OCI-LY1 (cell line): ENCODE measurements around the gene HIVEP1.

ENCODE experiments used
- H2AFZ ChIP-seq: fragments of 200-600 bp; sonication (generic), shearing (Covaris generic); 2 replicates; pipeline ENCODE4 v1.6.0; 2014; ENCODE audit warnings: antibody characterized with exemption, mild to moderate bottlenecking, low read length
- H3F3A ChIP-seq: fragments of 200-600 bp; sonication (generic), shearing (Covaris generic); 2 replicates; pipeline ENCODE4 v1.6.0; 2014; ENCODE audit warnings: mild to moderate bottlenecking, antibody characterized with exemption, low read length, moderate library complexity; ENCODE audit not compliant: insufficient read depth
- H3K27ac ChIP-seq: fragments of 200-600 bp; sonication (generic); 2 replicates; pipeline ENCODE4 v1.5.1; 2014; ENCODE audit warnings: low read length, mixed run types, mild to moderate bottlenecking, low read depth; ENCODE audit not compliant: poor library complexity, severe bottlenecking
- H3K27me3 ChIP-seq: fragments of 200-600 bp; sonication (generic); 2 replicates; pipeline ENCODE4 v1.6.0; 2014; ENCODE audit warnings: antibody characterized with exemption, mild to moderate bottlenecking, low read length, moderate library complexity; ENCODE audit not compliant: insufficient read depth
- H3K36me3 ChIP-seq: fragments of 200-600 bp; sonication (generic); 2 replicates; pipeline ENCODE4 v1.6.1; 2014; ENCODE audit warnings: mild to moderate bottlenecking, antibody characterized with exemption, low read length, moderate library complexity, mixed read lengths; ENCODE audit not compliant: insufficient read depth
- H3K4me1 ChIP-seq: fragments of 200-600 bp; sonication (generic); 2 replicates; pipeline ENCODE4 v1.5.1; 2014; ENCODE audit warnings: mild to moderate bottlenecking, low read length, moderate library complexity; ENCODE audit not compliant: insufficient read depth, severe bottlenecking
- H3K4me2 ChIP-seq: fragments of 200-600 bp; sonication (generic), shearing (Covaris generic); 2 replicates; pipeline ENCODE4 v1.6.1; 2014; ENCODE audit warnings: low read length
- H3K4me3 ChIP-seq: fragments of 200-600 bp; sonication (generic); 2 replicates; pipeline ENCODE4 v1.5.1; 2014; ENCODE audit warnings: low read length, low read depth, mild to moderate bottlenecking, mixed read lengths; ENCODE audit not compliant: poor library complexity, severe bottlenecking
- H3K79me2 ChIP-seq: fragments of 200-600 bp; shearing (Covaris generic); 2 replicates; pipeline ENCODE4 v1.6.1; 2016; ENCODE audit warnings: mixed run types, low read length, mixed read lengths; ENCODE audit not compliant: insufficient read depth
- H3K9ac ChIP-seq: fragments of 200-600 bp; sonication (generic), shearing (Covaris generic); 2 replicates; pipeline ENCODE4 v1.6.1; 2014; ENCODE audit warnings: mild to moderate bottlenecking, low read length, mixed read lengths
- H3K9me2 ChIP-seq: fragments of 200-600 bp; sonication (generic), shearing (Covaris generic); 2 replicates; pipeline ENCODE4 v1.6.1; 2014; ENCODE audit warnings: low read depth, mild to moderate bottlenecking, low read length, mixed read lengths
- H3K9me3 ChIP-seq: fragments of 200-600 bp; shearing (Covaris generic); 2 replicates; pipeline ENCODE4 v1.6.1; 2014; ENCODE audit warnings: low read length, mixed read lengths
- H4K20me1 ChIP-seq: fragments of 200-600 bp; sonication (generic), shearing (Covaris generic); 2 replicates; pipeline ENCODE4 v1.6.0; 2016; ENCODE audit warnings: mild to moderate bottlenecking, low read length; ENCODE audit not compliant: insufficient read depth
- EZH2 ChIP-seq: fragments of 200-600 bp; sonication (generic), shearing (Covaris generic); IDR thresholded peaks from 2 replicates; pipeline ENCODE4 v1.8.0; 2017; ENCODE audit warnings: borderline replicate concordance, mixed run types, mild to moderate bottlenecking, antibody characterized with exemption, low read length, moderate library complexity, mixed read lengths
- TF ChIP-seq, protein P1 (sequence below): fragments of 200-600 bp; sonication (generic), shearing (Covaris generic); IDR thresholded peaks from 2 replicates; pipeline ENCODE4 v1.5.1; 2017; ENCODE audit warnings: mild to moderate bottlenecking, antibody characterized with exemption, low read length, moderate library complexity, mixed read lengths

HIVEP1 gene

DNA sequence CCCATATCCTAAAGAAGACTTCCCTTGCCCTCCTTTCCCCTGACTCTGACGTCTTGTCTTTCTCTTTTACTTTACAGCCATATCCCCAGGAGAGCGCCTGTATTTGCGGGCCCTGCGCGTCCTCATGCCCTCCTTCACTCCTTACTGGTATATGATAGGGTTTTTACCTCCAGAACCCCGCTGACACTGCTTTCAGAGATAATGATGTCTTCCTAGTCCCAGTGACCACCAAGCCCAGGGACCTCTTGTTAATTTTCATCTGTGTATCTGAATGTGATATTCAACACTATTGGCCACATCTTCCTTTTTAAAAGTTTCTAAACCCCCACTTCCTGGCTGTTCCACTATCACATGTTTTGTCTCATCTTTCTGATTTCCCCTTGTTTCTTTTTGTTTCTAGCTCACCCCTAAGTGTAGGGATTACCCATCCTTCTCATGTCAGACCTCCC, 102.0 kb downstream of the HIVEP1 start:
- no peak overlapping the region for H3K4me3 ChIP-seq
- H3K9me3 ChIP-seq = no peaks in the 10 kb centered on the region
- no peak overlapping the region for H3K27ac ChIP-seq
- H3K9ac ChIP-seq = no peak overlapping the region
- no peak overlapping the region for H2AFZ ChIP-seq
- H3K79me2 ChIP-seq = no peaks in the 10 kb centered on the region
- no peak for TF ChIP-seq EZH2
- TF ChIP-seq, protein P1, sequence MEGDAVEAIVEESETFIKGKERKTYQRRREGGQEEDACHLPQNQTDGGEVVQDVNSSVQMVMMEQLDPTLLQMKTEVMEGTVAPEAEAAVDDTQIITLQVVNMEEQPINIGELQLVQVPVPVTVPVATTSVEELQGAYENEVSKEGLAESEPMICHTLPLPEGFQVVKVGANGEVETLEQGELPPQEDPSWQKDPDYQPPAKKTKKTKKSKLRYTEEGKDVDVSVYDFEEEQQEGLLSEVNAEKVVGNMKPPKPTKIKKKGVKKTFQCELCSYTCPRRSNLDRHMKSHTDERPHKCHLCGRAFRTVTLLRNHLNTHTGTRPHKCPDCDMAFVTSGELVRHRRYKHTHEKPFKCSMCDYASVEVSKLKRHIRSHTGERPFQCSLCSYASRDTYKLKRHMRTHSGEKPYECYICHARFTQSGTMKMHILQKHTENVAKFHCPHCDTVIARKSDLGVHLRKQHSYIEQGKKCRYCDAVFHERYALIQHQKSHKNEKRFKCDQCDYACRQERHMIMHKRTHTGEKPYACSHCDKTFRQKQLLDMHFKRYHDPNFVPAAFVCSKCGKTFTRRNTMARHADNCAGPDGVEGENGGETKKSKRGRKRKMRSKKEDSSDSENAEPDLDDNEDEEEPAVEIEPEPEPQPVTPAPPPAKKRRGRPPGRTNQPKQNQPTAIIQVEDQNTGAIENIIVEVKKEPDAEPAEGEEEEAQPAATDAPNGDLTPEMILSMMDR = no peak
- H3K36me3 ChIP-seq = peaks cover 64% of the 10 kb centered on the region
- no peak overlapping the region for H3K4me2 ChIP-seq
- no peaks in the 10 kb centered on the region for H4K20me1 ChIP-seq
- peaks cover 37% of the 10 kb centered on the region for H3K4me1 ChIP-seq
- H3K27me3 ChIP-seq = no peaks in the 10 kb centered on the region
- no peaks in the 10 kb centered on the region; the same call in 1 of the 2 replicates for H3F3A ChIP-seq
- no peaks in the 10 kb centered on the region for H3K9me2 ChIP-seq

- no peaks in the 10 kb centered on the region for H4K20me1 ChIP-seq
- H3K27me3 ChIP-seq = no peaks in the 10 kb centered on the region
- no peaks in the 10 kb centered on the region for H3K79me2 ChIP-seq
- no peak for TF ChIP-seq EZH2
- TF ChIP-seq, protein P1 = no peak
- no peak overlapping the region for H2AFZ ChIP-seq
- no peaks in the 10 kb centered on the region; the same call in 1 of the 2 replicates for H3F3A ChIP-seq
- H3K9ac ChIP-seq = no peak overlapping the region
- H3K4me2 ChIP-seq = no peak overlapping the region
- peaks cover 42% of the 10 kb centered on the region for H3K4me1 ChIP-seq
- H3K9me3 ChIP-seq = no peaks in the 10 kb centered on the region
- H3K9me2 ChIP-seq = no peaks in the 10 kb centered on the region
- H3K27ac ChIP-seq = no peak overlapping the region
- peaks cover 63% of the 10 kb centered on the region for H3K36me3 ChIP-seq
- H3K4me3 ChIP-seq = no peak overlapping the region
Measured at GRCh38 chr6:12115001-12115400, 102.9 kb downstream of the HIVEP1 start.

DNA sequence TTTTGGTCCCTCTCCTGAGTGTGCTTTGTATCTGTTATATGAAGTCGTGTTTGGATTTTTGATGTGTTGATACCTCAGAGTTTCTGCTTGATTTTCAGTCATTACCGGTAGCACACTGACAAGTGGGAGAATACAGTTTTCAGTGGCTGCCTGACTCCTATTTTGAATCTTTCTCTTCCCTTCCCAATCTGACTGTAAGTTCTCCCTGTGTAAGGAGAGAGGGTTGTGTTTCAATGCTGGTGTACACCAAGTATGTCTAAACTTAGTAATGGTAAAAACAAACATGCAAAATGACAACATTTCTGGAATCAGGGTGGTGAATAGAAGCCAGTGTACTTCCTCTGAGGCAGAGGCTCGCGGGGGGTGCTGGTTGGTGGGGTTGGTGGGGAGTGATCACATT, 103.4 kb downstream of the HIVEP1 start:
- Histone ChIP-seq H3K4me1 (peaks cover 42% of the 10 kb centered on the region), H3F3A (no peaks in the 10 kb centered on the region; the same call in 1 of the 2 replicates), H3K4me2 (no peak overlapping the region), H3K79me2 (no peaks in the 10 kb centered on the region), H3K27ac (no peak overlapping the region), H3K4me3 (no peak overlapping the region), H4K20me1 (no peaks in the 10 kb centered on the region), H3K9ac (no peak overlapping the region), H2AFZ (no peak overlapping the region), H3K27me3 (no peaks in the 10 kb centered on the region), H3K9me3 (no peaks in the 10 kb centered on the region), H3K36me3 (peaks cover 63% of the 10 kb centered on the region), H3K9me2 (no peaks in the 10 kb centered on the region)
- no peak for TF ChIP-seq EZH2
- TF ChIP-seq, protein P1 = no peak
